Measurements from ENCODE around the gene BRPF1.

The BRPF1 gene

GRCh38 chr3:9731206-9732079 lies at the start of gene BRPF1:
Gene BRPF1, plus strand, starts transcription at chr3:9731735. Its CDS starts 2,406 bp downstream, at chr3:9734141.
- no peak for TF ChIP-seq CTCF (IDR thresholded peaks at IDR 0.05; ENCODE audit: low read depth, low read length)
- peak within 1 kb of the TSS; percentile 93 for H3K4me3 ChIP-seq (ENCODE audit: low read depth, low read length)

GRCh38 chr3:9682096-9682495 lies 49.4 kb upstream of the BRPF1 start:
- TF ChIP-seq CTCF (IDR thresholded peaks at IDR 0.05; ENCODE audit: low read depth, low read length) = no peak
- no peak overlapping the region for H3K4me3 ChIP-seq (ENCODE audit: low read depth, low read length)

GRCh38 chr3:9683426-9683825 lies 48.1 kb upstream of the BRPF1 start:
- no peak overlapping the region for H3K4me3 ChIP-seq (ENCODE audit: low read depth, low read length)
- TF ChIP-seq CTCF (IDR thresholded peaks at IDR 0.05; ENCODE audit: low read depth, low read length) = no peak

- no peak for TF ChIP-seq CTCF (IDR thresholded peaks at IDR 0.05; ENCODE audit: low read depth, low read length)
- H3K4me3 ChIP-seq (ENCODE audit: low read depth, low read length) = no peak overlapping the region
Measured at GRCh38 chr3:9685216-9686049, 46.1 kb upstream of the BRPF1 start.

GRCh38 chr3:9686050-9686550 lies 45.4 kb upstream of the BRPF1 start:
- TF ChIP-seq CTCF (IDR thresholded peaks at IDR 0.05; ENCODE audit: low read depth, low read length) = no peak
- no peak overlapping the region for H3K4me3 ChIP-seq (ENCODE audit: low read depth, low read length)

GRCh38 chr3:9686703-9687102 lies 44.8 kb upstream of the BRPF1 start:
- no peak for TF ChIP-seq CTCF (IDR thresholded peaks at IDR 0.05; ENCODE audit: low read depth, low read length)
- no peak overlapping the region for H3K4me3 ChIP-seq (ENCODE audit: low read depth, low read length)
